Measurements from ENCODE around the gene PDGFRA. TPM values are rescaled to one million over a fixed set of nuclear protein-coding genes. Genes with fewer than 3 reads are reported as not detected.

PDGFRA gene
- total and polyA plus RNA-seq, 2 donors (not counting 1 experiment from before 2014, with no cell fraction given), result 284 to 363 TPM

DNA sequence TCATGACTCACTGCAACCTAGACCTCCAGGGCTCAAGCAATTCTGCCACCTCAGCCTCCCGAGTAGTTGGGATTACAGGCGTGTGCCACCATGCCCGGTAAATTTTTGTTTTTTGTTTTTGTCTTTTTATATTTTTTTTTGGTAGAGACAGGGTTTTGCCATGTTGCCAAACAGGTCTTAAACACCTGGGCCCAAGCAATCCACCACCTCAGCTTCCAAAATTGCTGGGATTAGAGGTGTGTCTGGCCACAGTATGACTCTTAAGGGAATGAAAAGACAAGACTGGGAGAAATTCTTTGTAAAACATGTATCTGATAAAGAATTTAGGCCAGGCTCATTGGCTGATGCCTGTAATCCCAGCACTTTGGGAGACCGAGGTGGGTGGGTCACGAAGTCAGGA lies 29.2 kb upstream of the PDGFRA start:
- no peak overlapping the region for H3K4me2 ChIP-seq (ENCODE audit: extremely low read depth, insufficient read depth, low read length)
- no peaks in the 10 kb centered on the region for H4K20me1 ChIP-seq (ENCODE audit: control insufficient read depth, extremely low read depth, insufficient read depth, low read length)
- peaks cover 6% of the 10 kb centered on the region for H3K4me1 ChIP-seq (ENCODE audit: control insufficient read depth, extremely low read depth, insufficient read depth, low read length)
- no peak for DNase-seq (ENCODE audit: low read depth in 2 of 2)
- no peaks in the 10 kb centered on the region for H3K36me3 ChIP-seq (ENCODE audit: control insufficient read depth, insufficient read depth, low read length)
- no peaks in the 10 kb centered on the region for H3K27me3 ChIP-seq (ENCODE audit: control insufficient read depth, insufficient read depth, low read length)
- no peak overlapping the region for H2AFZ ChIP-seq (ENCODE audit: low read length)
- TF ChIP-seq EZH2 (IDR thresholded peaks at IDR 0.05; ENCODE audit: low read length, missing control alignments), result no peak
- TF ChIP-seq, protein P1, sequence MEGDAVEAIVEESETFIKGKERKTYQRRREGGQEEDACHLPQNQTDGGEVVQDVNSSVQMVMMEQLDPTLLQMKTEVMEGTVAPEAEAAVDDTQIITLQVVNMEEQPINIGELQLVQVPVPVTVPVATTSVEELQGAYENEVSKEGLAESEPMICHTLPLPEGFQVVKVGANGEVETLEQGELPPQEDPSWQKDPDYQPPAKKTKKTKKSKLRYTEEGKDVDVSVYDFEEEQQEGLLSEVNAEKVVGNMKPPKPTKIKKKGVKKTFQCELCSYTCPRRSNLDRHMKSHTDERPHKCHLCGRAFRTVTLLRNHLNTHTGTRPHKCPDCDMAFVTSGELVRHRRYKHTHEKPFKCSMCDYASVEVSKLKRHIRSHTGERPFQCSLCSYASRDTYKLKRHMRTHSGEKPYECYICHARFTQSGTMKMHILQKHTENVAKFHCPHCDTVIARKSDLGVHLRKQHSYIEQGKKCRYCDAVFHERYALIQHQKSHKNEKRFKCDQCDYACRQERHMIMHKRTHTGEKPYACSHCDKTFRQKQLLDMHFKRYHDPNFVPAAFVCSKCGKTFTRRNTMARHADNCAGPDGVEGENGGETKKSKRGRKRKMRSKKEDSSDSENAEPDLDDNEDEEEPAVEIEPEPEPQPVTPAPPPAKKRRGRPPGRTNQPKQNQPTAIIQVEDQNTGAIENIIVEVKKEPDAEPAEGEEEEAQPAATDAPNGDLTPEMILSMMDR (conservative IDR thresholded peaks at IDR 0.05 in 1 of 2, IDR thresholded peaks at IDR 0.05 in 1 of 2; ENCODE audit: low read depth in 1 of 2, low read length in 2 of 2), result no peak
- no peaks in the 10 kb centered on the region for H3K79me2 ChIP-seq (ENCODE audit: control insufficient read depth, insufficient read depth, low read length)
- H3K9ac ChIP-seq (ENCODE audit: insufficient read depth, low read length), result no peak overlapping the region
- H3K4me3 ChIP-seq (replicated peaks in 1 of 4; ENCODE audit: control extremely low read depth in 1 of 4, insufficient read depth in 1 of 4, low read depth in 3 of 4, low read length in 4 of 4), result no peak overlapping the region
- no peak overlapping the region for H3K27ac ChIP-seq (ENCODE audit: insufficient read depth, low read length)
- no peaks in the 10 kb centered on the region for H3K9me3 ChIP-seq (ENCODE audit: control insufficient read depth, insufficient read depth, low read depth, low read length)

DNA sequence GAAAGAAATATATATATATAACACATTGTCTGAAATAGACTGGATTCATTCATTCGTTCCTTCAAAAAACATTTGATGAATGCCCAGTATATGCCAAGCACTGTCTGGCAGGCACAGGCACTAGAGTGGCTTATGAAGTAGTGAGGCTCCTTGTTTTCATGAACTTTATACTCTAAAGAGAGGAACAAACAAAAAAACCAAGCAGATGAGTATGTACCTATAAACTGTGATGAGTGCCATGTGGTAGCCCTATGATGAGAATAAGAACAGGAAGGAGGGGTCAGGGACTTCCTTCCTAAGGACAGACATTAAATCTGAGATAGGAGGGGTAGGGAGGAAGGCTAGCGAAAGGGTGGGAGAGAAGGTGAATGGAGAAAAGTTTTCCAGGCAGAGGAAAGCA lies 19.5 kb upstream of the PDGFRA start:
- H4K20me1 ChIP-seq (ENCODE audit: control insufficient read depth, extremely low read depth, insufficient read depth, low read length), result no peaks in the 10 kb centered on the region
- no peaks in the 10 kb centered on the region for H3K9me3 ChIP-seq (ENCODE audit: control insufficient read depth, insufficient read depth, low read depth, low read length)
- H3K9ac ChIP-seq (ENCODE audit: insufficient read depth, low read length), result no peak overlapping the region
- H3K4me1 ChIP-seq (ENCODE audit: control insufficient read depth, extremely low read depth, insufficient read depth, low read length), result no peaks in the 10 kb centered on the region
- no peak overlapping the region for H3K27ac ChIP-seq (ENCODE audit: insufficient read depth, low read length)
- no peaks in the 10 kb centered on the region for H3K36me3 ChIP-seq (ENCODE audit: control insufficient read depth, insufficient read depth, low read length)
- H3K4me3 ChIP-seq (replicated peaks in 1 of 4; ENCODE audit: control extremely low read depth in 1 of 4, insufficient read depth in 1 of 4, low read depth in 3 of 4, low read length in 4 of 4), result no peak overlapping the region
- no peaks in the 10 kb centered on the region for H3K79me2 ChIP-seq (ENCODE audit: control insufficient read depth, insufficient read depth, low read length)
- H3K4me2 ChIP-seq (ENCODE audit: extremely low read depth, insufficient read depth, low read length), result no peak overlapping the region
- H3K27me3 ChIP-seq (ENCODE audit: control insufficient read depth, insufficient read depth, low read length), result no peaks in the 10 kb centered on the region
- H2AFZ ChIP-seq (ENCODE audit: low read length), result no peak overlapping the region
- TF ChIP-seq EZH2 (IDR thresholded peaks at IDR 0.05; ENCODE audit: low read length, missing control alignments), result no peak
- TF ChIP-seq, protein P1 (conservative IDR thresholded peaks at IDR 0.05 in 1 of 2, IDR thresholded peaks at IDR 0.05 in 1 of 2; ENCODE audit: low read depth in 1 of 2, low read length in 2 of 2), result no peak
- DNase-seq (ENCODE audit: low read depth in 2 of 2), result no peak

DNA sequence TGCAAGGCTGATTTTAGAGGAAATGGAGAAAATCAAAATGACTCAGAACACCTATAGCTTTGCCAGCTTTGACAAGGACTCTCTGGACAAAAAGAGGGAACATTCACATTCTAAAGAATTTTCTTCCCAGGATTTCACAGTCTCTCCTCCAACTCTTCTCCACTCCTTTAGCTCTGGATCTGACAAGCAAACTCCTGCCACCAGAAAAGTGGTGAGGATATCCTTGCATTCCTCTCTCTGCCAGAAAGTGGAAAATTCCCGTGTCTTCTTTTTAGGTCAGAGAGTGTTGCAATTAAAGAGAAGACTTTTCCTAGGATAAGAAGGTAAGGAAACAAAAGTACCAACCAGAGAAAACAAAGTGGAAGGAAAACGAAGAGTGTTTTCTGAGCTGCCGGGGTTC lies 16.1 kb upstream of the PDGFRA start:
- Histone ChIP-seq H3K27me3 (ENCODE audit: control insufficient read depth, insufficient read depth, low read length) (no peaks in the 10 kb centered on the region), H3K9me3 (ENCODE audit: control insufficient read depth, insufficient read depth, low read depth, low read length) (no peaks in the 10 kb centered on the region), H3K9ac (ENCODE audit: insufficient read depth, low read length) (no peak overlapping the region), H3K27ac (ENCODE audit: insufficient read depth, low read length) (no peak overlapping the region), H3K79me2 (ENCODE audit: control insufficient read depth, insufficient read depth, low read length) (no peaks in the 10 kb centered on the region), H4K20me1 (ENCODE audit: control insufficient read depth, extremely low read depth, insufficient read depth, low read length) (no peaks in the 10 kb centered on the region), H3K36me3 (ENCODE audit: control insufficient read depth, insufficient read depth, low read length) (no peaks in the 10 kb centered on the region), H3K4me2 (ENCODE audit: extremely low read depth, insufficient read depth, low read length) (no peak overlapping the region), H3K4me3 (replicated peaks in 1 of 4; ENCODE audit: control extremely low read depth in 1 of 4, insufficient read depth in 1 of 4, low read depth in 3 of 4, low read length in 4 of 4) (no peak overlapping the region), H2AFZ (ENCODE audit: low read length) (no peak overlapping the region), H3K4me1 (ENCODE audit: control insufficient read depth, extremely low read depth, insufficient read depth, low read length) (peaks cover 2% of the 10 kb centered on the region)
- no peak for DNase-seq (ENCODE audit: low read depth in 2 of 2)
- TF ChIP-seq EZH2 (IDR thresholded peaks at IDR 0.05; ENCODE audit: low read length, missing control alignments), result no peak
- TF ChIP-seq, protein P1 (conservative IDR thresholded peaks at IDR 0.05 in 1 of 2, IDR thresholded peaks at IDR 0.05 in 1 of 2; ENCODE audit: low read depth in 1 of 2, low read length in 2 of 2), result no peak
